ENCODE measurements around the gene PALLD.

DNA sequence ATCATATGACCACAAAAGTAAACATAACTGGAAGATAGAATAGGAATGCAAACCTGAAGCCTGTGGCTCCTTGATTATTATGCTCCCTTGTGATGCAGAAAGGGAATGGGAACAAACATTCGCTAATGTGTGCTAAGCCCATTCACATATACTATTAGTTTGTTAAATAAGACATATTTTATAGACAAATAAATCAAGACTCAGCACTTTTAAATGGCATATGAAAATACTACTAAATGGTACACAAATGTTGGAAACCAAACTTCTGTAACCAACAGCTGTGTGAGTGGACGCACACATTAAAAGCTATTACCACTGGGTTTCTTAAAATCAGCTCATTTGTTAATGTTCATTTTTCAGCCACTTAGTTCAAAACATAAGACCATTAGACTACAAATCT is 417.2 kb downstream of the PALLD start:
- TF ChIP-seq POLR2A (IDR thresholded peaks at IDR 0.05), result no peak
- TF ChIP-seq, protein P1, sequence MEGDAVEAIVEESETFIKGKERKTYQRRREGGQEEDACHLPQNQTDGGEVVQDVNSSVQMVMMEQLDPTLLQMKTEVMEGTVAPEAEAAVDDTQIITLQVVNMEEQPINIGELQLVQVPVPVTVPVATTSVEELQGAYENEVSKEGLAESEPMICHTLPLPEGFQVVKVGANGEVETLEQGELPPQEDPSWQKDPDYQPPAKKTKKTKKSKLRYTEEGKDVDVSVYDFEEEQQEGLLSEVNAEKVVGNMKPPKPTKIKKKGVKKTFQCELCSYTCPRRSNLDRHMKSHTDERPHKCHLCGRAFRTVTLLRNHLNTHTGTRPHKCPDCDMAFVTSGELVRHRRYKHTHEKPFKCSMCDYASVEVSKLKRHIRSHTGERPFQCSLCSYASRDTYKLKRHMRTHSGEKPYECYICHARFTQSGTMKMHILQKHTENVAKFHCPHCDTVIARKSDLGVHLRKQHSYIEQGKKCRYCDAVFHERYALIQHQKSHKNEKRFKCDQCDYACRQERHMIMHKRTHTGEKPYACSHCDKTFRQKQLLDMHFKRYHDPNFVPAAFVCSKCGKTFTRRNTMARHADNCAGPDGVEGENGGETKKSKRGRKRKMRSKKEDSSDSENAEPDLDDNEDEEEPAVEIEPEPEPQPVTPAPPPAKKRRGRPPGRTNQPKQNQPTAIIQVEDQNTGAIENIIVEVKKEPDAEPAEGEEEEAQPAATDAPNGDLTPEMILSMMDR (IDR thresholded peaks at IDR 0.05), result no peak
